Transverse colon (tissue), 4 donors: ENCODE measurements around the gene ZBTB4. TPM values are rescaled to one million over a fixed set of nuclear protein-coding genes. Genes with fewer than 3 reads are reported as not detected.

ENCODE experiments used
- DNase-seq: peaks from one replicate; pipeline ENCODE4 v3.0.0-alpha.2; 2019
- H3K27ac ChIP-seq, 4 donors: fragments of 200-600 bp; sonication (generic); 2 replicates each; pipeline ENCODE4 v1.5.1; 2016 to 2018; ENCODE audit warnings: inconsistent platforms in 4 of 4
- H3K27me3 ChIP-seq: fragments of 200-600 bp; sonication (generic); 2 replicates; pipeline ENCODE4 v1.5.1; 2017; ENCODE audit warnings: inconsistent platforms
- H3K36me3 ChIP-seq, 4 donors: fragments of 200-600 bp; sonication (generic); 2 replicates each; pipeline ENCODE4 v1.5.1; 2017 to 2019; ENCODE audit warnings: inconsistent platforms in 4 of 4
- H3K4me1 ChIP-seq, 4 donors: fragments of 200-600 bp; sonication (generic); 2 replicates each; pipeline ENCODE4 v1.5.1; 2017 to 2020; ENCODE audit warnings: inconsistent platforms in 4 of 4
- H3K4me3 ChIP-seq, 4 donors: fragments of 200-600 bp; sonication (generic); 1 replicate in 1 of 4; 2 replicates in 3 of 4; pipeline versions ENCODE4 v1.5.1 to v1.6.1; 2017 to 2019; ENCODE audit warnings: inconsistent platforms in 4 of 4
- H3K9me3 ChIP-seq, 2 donors: fragments of 200-600 bp; sonication (generic); 2 replicates each; pipeline ENCODE4 v1.5.1; 2017 to 2019; ENCODE audit warnings: inconsistent platforms in 2 of 2
- EP300 ChIP-seq: sonication (generic); formaldehyde crosslinking; IDR thresholded peaks from one replicate; pipeline ENCODE4 v1.6.1; 2017; ENCODE audit warnings: antibody characterized with exemption, low read depth
- POLR2A ChIP-seq: fragments of 450-650 bp; IDR thresholded peaks from one replicate; pipeline ENCODE4 v1.6.1; 2016; ENCODE audit warnings: antibody characterized with exemption, mild to moderate bottlenecking, moderate library complexity
- POLR2AphosphoS5 ChIP-seq, 3 donors: sonication (generic); formaldehyde crosslinking; IDR thresholded peaks; one replicate each; pipeline ENCODE4 v1.6.1; 2016; ENCODE audit warnings: antibody characterized with exemption in 3 of 3
- WGBS, 2 donors: methylation state at CpG; one replicate each; pipeline ENCODE4 v1.1.5; 2018; ENCODE audit warnings: low coverage in 1 of 2; 5-methylcytosine and 5-hydroxymethylcytosine counted together
- in situ Hi-C, 4 donors: fragments of 200-750 bp; cut with MboI; loops; one replicate each; pipeline versions ENCODE4 v1.15.0 to v1.15.1; 2017; ENCODE audit warnings: low sequenced_read_pairs in 3 of 4, low pct_ligation_motif_present in 1 of 4, low pct_unique_long_range_greater_than_20kb in 1 of 4
- intact Hi-C: fragments of 100-400 bp; cut with DNase I; formaldehyde crosslinking; loops from one replicate; pipeline ENCODE4 v1.15.1; 2023; ENCODE audit warnings: low total_unique reads
- total RNA-seq, 4 donors: library from RNA; depleted of rRNA; stranded (reverse); fragments of >200 nt; gene quantifications; one replicate each; pipeline ENCODE4 v1.1.0, GENCODE V29; 2016
- TF ChIP-seq, protein P1 (sequence below), 5 experiments: fragments of 200-600 bp in 3 of 5; fragments of 450-650 bp in 2 of 5; sonication (generic) in 3 of 5; IDR thresholded peaks; 1 replicate in 2 of 5; 2 replicates in 3 of 5; pipeline ENCODE4 v1.5.1; 2016 to 2017; ENCODE audit warnings: antibody characterized with exemption in 5 of 5, inconsistent platforms in 3 of 5, mild to moderate bottlenecking in 2 of 5, moderate library complexity in 1 of 5

Gene ZBTB4
- total RNA-seq, 4 donors from 2014 or later, result 18.3 to 48.6 (median 23.2) TPM

DNA sequence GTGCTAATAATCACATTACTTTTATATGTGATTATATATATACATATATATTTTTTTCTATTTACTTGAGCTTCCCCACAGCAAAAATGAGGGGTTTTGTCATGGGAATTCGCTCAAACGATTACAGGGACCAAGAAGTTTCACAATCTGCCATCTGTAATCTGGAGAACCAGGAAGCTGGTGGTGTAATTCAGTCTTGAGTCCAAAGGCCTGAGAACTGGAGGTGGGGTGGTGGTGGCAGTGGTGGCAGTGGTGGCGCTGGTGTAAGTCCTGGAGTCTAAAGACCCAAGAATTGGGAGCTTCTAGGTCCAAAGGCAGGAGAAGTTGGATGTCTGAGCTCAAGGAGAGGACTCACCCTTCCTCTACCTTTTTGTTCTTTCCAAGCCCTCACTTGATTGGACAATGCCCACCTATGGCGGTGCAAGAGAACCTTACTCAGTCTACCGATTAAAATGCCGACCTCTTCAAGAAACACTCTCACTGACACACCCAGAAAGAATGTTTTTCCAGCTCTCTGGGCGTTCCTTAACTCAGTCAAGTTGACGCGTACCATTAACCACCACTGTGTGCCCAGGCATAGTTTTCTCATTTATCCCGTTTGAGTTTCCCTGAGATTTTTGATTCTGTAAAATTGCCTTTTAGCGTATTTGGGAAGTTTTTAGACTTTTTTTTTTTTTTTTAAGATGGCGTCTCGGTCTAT lies 36.6 kb upstream of the ZBTB4 start:
- peak; percentile 71 for DNase-seq
- in situ Hi-C loops (no loop called here), intact Hi-C loops (loop anchor here (5.0 kb wide), 1 partner anchor 41 kb away; the partner anchor contains the start of gene TNFSF13)
- Histone ChIP-seq H3K4me1 (peaks cover 0 to 17% (median 10%) of the 10 kb centered on the region in 4 donors), H3K9me3 (no peaks in the 10 kb centered on the region), H3K36me3 (peaks cover 0 to 30% (median 9%) of the 10 kb centered on the region in 4 donors), H3K27me3 (no peaks in the 10 kb centered on the region), H3K27ac (peak overlapping the region; percentile 42 to 62 (median 56)), H3K4me3 (no peak overlapping the region)
- WGBS, 2 donors, result 75 to 82% methylated on average over 7 to 13 of the region's 13 CpGs
- no peak for TF ChIP-seq POLR2A
- TF ChIP-seq, protein P1, sequence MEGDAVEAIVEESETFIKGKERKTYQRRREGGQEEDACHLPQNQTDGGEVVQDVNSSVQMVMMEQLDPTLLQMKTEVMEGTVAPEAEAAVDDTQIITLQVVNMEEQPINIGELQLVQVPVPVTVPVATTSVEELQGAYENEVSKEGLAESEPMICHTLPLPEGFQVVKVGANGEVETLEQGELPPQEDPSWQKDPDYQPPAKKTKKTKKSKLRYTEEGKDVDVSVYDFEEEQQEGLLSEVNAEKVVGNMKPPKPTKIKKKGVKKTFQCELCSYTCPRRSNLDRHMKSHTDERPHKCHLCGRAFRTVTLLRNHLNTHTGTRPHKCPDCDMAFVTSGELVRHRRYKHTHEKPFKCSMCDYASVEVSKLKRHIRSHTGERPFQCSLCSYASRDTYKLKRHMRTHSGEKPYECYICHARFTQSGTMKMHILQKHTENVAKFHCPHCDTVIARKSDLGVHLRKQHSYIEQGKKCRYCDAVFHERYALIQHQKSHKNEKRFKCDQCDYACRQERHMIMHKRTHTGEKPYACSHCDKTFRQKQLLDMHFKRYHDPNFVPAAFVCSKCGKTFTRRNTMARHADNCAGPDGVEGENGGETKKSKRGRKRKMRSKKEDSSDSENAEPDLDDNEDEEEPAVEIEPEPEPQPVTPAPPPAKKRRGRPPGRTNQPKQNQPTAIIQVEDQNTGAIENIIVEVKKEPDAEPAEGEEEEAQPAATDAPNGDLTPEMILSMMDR (IDR thresholded peaks at IDR 0.05), result peak in 1 of 5 experiments; percentile 15
- no peak for TF ChIP-seq EP300

DNA sequence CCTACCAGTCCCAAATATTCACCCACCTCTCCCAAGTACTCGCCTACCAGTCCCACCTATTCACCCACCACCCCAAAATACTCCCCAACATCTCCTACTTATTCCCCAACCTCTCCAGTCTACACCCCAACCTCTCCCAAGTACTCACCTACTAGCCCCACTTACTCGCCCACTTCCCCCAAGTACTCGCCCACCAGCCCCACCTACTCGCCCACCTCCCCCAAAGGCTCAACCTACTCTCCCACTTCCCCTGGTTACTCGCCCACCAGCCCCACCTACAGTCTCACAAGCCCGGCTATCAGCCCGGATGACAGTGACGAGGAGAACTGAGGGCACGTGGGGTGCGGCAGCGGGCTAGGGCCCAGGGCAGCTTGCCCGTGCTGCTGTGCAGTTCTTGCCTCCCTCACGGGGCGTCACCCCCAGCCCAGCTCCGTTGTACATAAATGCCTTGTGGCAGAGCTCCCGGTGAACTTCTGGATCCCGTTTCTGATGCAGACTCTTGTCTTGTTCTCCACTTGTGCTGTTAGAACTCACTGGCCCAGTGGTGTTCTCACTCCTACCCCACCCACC lies 34.5 kb upstream of the ZBTB4 start:
- H3K36me3 ChIP-seq, result peaks cover 0 to 40% (median 14%) of the 10 kb centered on the region in 4 donors
- intact Hi-C loops, result no loop called here

DNA sequence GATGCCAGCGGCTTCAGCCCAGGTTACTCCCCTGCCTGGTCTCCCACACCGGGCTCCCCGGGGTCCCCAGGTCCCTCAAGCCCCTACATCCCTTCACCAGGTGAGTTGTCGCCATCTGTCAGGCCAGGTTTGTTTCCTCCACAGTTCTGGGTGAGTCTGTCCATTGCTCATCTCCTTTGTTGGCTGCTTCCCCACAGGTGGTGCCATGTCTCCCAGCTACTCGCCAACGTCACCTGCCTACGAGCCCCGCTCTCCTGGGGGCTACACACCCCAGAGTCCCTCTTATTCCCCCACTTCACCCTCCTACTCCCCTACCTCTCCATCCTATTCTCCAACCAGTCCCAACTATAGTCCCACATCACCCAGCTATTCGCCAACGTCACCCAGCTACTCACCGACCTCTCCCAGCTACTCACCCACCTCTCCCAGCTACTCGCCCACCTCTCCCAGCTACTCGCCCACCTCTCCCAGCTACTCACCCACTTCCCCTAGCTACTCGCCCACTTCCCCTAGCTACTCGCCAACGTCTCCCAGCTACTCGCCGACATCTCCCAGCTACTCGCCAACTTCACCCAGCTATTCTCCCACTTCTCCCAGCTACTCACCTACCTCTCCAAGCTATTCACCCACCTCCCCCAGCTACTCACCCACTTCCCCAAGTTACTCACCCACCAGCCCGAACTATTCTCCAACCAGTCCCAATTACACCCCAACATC lies 33.6 kb upstream of the ZBTB4 start:
- H3K27ac ChIP-seq, result no peak overlapping the region
- H3K27me3 ChIP-seq, result no peaks in the 10 kb centered on the region
- intact Hi-C loops (no loop called here), in situ Hi-C loops (no loop called here)
- 85 to 88% methylated on average over 20 of the region's 20 CpGs for WGBS, 2 donors
- TF ChIP-seq, protein P1 (IDR thresholded peaks at IDR 0.05), result no peak
- TF ChIP-seq POLR2A, result no peak
- H3K4me1 ChIP-seq, result peaks cover 0 to 17% (median 10%) of the 10 kb centered on the region in 4 donors
- H3K4me3 ChIP-seq, result no peak overlapping the region
- no peak for DNase-seq
- no peaks in the 10 kb centered on the region for H3K9me3 ChIP-seq
- H3K36me3 ChIP-seq, result peaks cover 0 to 50% (median 19%) of the 10 kb centered on the region in 4 donors

More for the DNA sequence above, 34.5 kb upstream of the ZBTB4 start:
- in situ Hi-C loops, result no loop called here
- TF ChIP-seq, protein P1 (IDR thresholded peaks at IDR 0.05), result no peak
- no peak for TF ChIP-seq EP300
- TF ChIP-seq POLR2A, result no peak
- TF ChIP-seq POLR2AphosphoS5 (IDR thresholded peaks at IDR 0.05), result no peak
- H3K27me3 ChIP-seq, result no peaks in the 10 kb centered on the region
- DNase-seq, result no peak
- H3K4me1 ChIP-seq, result peaks cover 0 to 17% (median 10%) of the 10 kb centered on the region in 4 donors
- H3K27ac ChIP-seq, result no peak overlapping the region
- 77 to 89% methylated on average over 4 to 17 of the region's 17 CpGs for WGBS, 2 donors
- H3K9me3 ChIP-seq, result no peaks in the 10 kb centered on the region
- no peak overlapping the region for H3K4me3 ChIP-seq

DNA sequence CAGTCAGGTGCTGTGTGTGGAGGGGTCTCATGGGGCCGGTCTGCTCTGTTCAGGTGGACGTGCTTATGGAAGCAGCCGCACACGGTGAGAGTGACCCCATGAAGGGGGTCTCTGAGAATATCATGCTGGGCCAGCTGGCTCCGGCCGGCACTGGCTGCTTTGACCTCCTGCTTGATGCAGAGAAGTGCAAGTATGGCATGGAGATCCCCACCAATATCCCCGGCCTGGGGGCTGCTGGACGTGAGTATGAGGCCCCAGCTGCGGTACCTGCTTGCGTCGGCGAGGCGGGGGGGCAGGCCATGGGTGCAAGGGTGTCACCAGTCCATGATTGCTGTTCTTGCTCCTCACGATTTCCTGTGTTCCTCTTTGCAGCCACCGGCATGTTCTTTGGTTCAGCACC lies 32.7 kb upstream of the ZBTB4 start:
- peaks cover 0 to 52% (median 23%) of the 10 kb centered on the region in 4 donors for H3K36me3 ChIP-seq
- TF ChIP-seq POLR2AphosphoS5 (IDR thresholded peaks at IDR 0.05) (no peak), POLR2A (no peak), EP300 (no peak)
- TF ChIP-seq, protein P1 (IDR thresholded peaks at IDR 0.05), result no peak
- in situ Hi-C loops, result no loop called here

More for the DNA sequence above, 32.7 kb upstream of the ZBTB4 start:
- Histone ChIP-seq H3K9me3 (no peaks in the 10 kb centered on the region), H3K4me1 (peaks cover 0 to 17% (median 10%) of the 10 kb centered on the region in 4 donors), H3K27ac (no peak overlapping the region), H3K27me3 (no peaks in the 10 kb centered on the region), H3K4me3 (no peak overlapping the region)
- no peak for DNase-seq
- WGBS, 2 donors, result 94% methylated on average over 15 of the region's 15 CpGs; no CpG with 5 or more reads in 1 of the 2 donors
- intact Hi-C loops, result no loop called here
